Bone marrow (tissue), 2 donors: ENCODE results near the gene PPP1R15B.

ENCODE experiments used
- DNase-seq, 2 donors: peaks; one replicate each; lab custom pipeline; 2025; lab: John Stamatoyannopoulos, UW

Gene PPP1R15B

GRCh38 chr1:204366759-204367158 is 44.9 kb downstream of the PPP1R15B start:
- no peak for DNase-seq

GRCh38 chr1:204363335-204364114 is 48.1 kb downstream of the PPP1R15B start:
- peak; percentile 56 to 58 for DNase-seq

GRCh38 chr1:204362984-204363334 is 48.7 kb downstream of the PPP1R15B start:
- DNase-seq, result no peak

- DNase-seq, result no peak
These were observed 49.8 kb downstream of the PPP1R15B start for GRCh38 chr1:204361781-204362180.

- DNase-seq, result no peak
These were observed 50.3 kb downstream of the PPP1R15B start for GRCh38 chr1:204361341-204361771.

- DNase-seq, result no peak
These were observed 51.3 kb downstream of the PPP1R15B start for GRCh38 chr1:204360314-204360713.

- no peak for DNase-seq
These were observed 52.0 kb downstream of the PPP1R15B start, which contains the start of gene PLEKHA6 for GRCh38 chr1:204359474-204360255. Gene PLEKHA6 (minus strand): TSS chr1:204359929. CDS start chr1:204273727, 86,202 bp downstream.

- DNase-seq, result no peak
These were observed 52.5 kb downstream of the PPP1R15B start for GRCh38 chr1:204359131-204359473.

GRCh38 chr1:204358605-204359004 is 53.0 kb downstream of the PPP1R15B start:
- no peak for DNase-seq

- DNase-seq, result no peak
These were observed 53.8 kb downstream of the PPP1R15B start for GRCh38 chr1:204357551-204358490.

- DNase-seq, result no peak
These were observed 54.6 kb downstream of the PPP1R15B start for GRCh38 chr1:204356997-204357396.

GRCh38 chr1:204355913-204356312 is 55.7 kb downstream of the PPP1R15B start:
- DNase-seq, result no peak

GRCh38 chr1:204354579-204354978 is 57.0 kb downstream of the PPP1R15B start:
- DNase-seq, result no peak
